Peyer's patch (tissue), 4 donors: ENCODE results near the gene LRRC25. TPM values are rescaled to one million over a fixed set of nuclear protein-coding genes. Genes with fewer than 3 reads are reported as not detected.

Experiments used
- DNase-seq, 3 donors: peaks; one replicate each; pipeline ENCODE4 v3.0.0-alpha.2; 2017 to 2019
- H3K27ac ChIP-seq, 4 donors: fragments of 200-600 bp; sonication (generic); one replicate each; pipeline ENCODE4 v1.5.1; 2016 to 2019
- H3K27me3 ChIP-seq, 2 donors: fragments of 200-600 bp; sonication (generic); one replicate each; pipeline ENCODE4 v1.5.1; 2019
- H3K36me3 ChIP-seq, 3 donors: fragments of 200-600 bp; sonication (generic); one replicate each; pipeline ENCODE4 v1.5.1; 2016 to 2019
- H3K4me1 ChIP-seq, 4 donors: fragments of 200-600 bp; sonication (generic); one replicate each; pipeline ENCODE4 v1.5.1; 2016 to 2019
- H3K4me3 ChIP-seq, 4 donors: fragments of 200-600 bp; sonication (generic); 1 replicate in 3 of 4; 2 replicates in 1 of 4; pipeline ENCODE4 v1.5.1; 2016 to 2019; ENCODE audit warnings: mild to moderate bottlenecking in 1 of 4
- H3K9me3 ChIP-seq, 4 donors: fragments of 200-600 bp; sonication (generic); one replicate each; pipeline ENCODE4 v1.5.1; 2016 to 2019; ENCODE audit warnings: mild to moderate bottlenecking in 1 of 4
- CTCF ChIP-seq, 6 experiments: fragments of 450-650 bp in 4 of 6; fragments of 200-600 bp in 2 of 6; sonication (generic) in 1 of 6; IDR thresholded peaks; one replicate each; pipeline ENCODE4 v1.5.1; 2017 to 2019; ENCODE audit warnings: antibody characterized with exemption in 6 of 6, mild to moderate bottlenecking in 3 of 6, moderate library complexity in 1 of 6
- POLR2A ChIP-seq, 2 donors: fragments of 450-650 bp; IDR thresholded peaks; one replicate each; pipeline ENCODE4 v1.5.1; 2017; ENCODE audit warnings: antibody characterized with exemption in 2 of 2, mild to moderate bottlenecking in 2 of 2, moderate library complexity in 2 of 2
- total RNA-seq, 4 donors: library from RNA; depleted of rRNA; stranded (reverse); fragments of >200 nt; gene quantifications; one replicate each; pipeline ENCODE4 v1.1.0, GENCODE V29; 2016

Gene LRRC25
- total RNA-seq, 4 donors from 2014 or later, result 2.5 to 4.2 (median 3.6) TPM

DNA sequence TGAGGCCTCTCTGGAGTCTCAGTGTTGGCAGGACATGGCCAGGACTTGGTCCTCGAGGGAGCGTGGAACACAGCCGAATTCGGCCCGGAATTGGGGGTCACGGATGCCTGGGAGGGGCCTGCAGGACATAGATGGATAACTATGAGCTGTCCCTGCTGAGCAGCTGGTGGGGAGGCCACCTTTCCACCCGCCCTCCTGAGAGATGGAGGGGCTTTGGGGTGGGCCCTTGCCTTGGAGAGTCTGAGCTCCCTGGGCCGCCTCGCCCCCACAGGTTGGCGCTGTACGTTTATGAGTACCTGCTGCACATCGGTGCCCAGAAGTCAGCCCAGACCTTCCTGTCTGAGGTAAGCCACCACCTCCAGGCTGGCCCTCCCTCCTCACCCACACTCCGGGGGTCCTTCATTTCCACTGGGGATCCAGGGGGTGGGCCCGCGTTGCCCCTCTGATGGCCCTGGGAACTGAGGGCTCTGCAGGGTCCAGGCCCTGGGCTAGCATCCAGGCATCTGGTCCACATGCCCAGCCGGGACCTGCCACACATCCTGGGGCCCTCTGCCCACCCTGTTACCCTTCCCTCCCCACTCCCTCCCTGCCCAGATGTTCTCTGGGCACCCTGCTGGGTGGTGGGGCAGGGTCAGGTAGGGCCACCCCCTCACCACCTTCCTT, 29.8 kb upstream of the LRRC25 start:
- Histone ChIP-seq H3K4me3 (no peak overlapping the region), H3K9me3 (no peaks in the 10 kb centered on the region), H3K4me1 (peaks cover 0 to 65% (median 33%) of the 10 kb centered on the region in 4 donors), H3K27me3 (no peaks in the 10 kb centered on the region), H3K36me3 (no peaks in the 10 kb centered on the region), H3K27ac (no peak overlapping the region)
- DNase-seq, result no peak
- TF ChIP-seq POLR2A (IDR thresholded peaks at IDR 0.05) (no peak), CTCF (IDR thresholded peaks at IDR 0.05) (no peak)

DNA sequence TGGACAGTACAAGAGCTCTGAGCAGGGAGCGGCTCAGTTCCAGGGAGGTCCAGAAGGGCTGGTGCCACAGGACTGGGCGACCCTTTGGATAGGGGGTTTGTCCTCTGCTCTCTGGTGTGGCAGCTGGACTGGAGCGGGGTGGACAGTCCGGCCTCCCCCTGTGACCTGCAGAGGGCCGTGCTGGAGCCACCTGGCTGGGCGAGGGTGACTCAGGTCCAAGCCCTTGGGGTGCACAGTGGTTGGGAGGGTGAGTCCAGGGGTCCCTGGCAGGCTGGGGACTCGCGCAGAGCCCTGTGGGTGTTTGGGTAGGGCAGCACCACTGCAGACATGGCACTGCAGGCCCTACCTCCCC, 29.0 kb upstream of the LRRC25 start:
- TF ChIP-seq CTCF (IDR thresholded peaks at IDR 0.05), result no peak
- no peak for TF ChIP-seq POLR2A (IDR thresholded peaks at IDR 0.05)
- H3K4me3 ChIP-seq, result no peak overlapping the region
- H3K27me3 ChIP-seq, result no peaks in the 10 kb centered on the region
- peak overlapping the region in 3 of 4 donors; percentile 42 to 59 (median 45) for H3K27ac ChIP-seq
- H3K4me1 ChIP-seq, result peaks cover 0 to 73% (median 34%) of the 10 kb centered on the region in 4 donors
- no peaks in the 10 kb centered on the region for H3K9me3 ChIP-seq
- no peaks in the 10 kb centered on the region for H3K36me3 ChIP-seq
- no peak for DNase-seq

DNA sequence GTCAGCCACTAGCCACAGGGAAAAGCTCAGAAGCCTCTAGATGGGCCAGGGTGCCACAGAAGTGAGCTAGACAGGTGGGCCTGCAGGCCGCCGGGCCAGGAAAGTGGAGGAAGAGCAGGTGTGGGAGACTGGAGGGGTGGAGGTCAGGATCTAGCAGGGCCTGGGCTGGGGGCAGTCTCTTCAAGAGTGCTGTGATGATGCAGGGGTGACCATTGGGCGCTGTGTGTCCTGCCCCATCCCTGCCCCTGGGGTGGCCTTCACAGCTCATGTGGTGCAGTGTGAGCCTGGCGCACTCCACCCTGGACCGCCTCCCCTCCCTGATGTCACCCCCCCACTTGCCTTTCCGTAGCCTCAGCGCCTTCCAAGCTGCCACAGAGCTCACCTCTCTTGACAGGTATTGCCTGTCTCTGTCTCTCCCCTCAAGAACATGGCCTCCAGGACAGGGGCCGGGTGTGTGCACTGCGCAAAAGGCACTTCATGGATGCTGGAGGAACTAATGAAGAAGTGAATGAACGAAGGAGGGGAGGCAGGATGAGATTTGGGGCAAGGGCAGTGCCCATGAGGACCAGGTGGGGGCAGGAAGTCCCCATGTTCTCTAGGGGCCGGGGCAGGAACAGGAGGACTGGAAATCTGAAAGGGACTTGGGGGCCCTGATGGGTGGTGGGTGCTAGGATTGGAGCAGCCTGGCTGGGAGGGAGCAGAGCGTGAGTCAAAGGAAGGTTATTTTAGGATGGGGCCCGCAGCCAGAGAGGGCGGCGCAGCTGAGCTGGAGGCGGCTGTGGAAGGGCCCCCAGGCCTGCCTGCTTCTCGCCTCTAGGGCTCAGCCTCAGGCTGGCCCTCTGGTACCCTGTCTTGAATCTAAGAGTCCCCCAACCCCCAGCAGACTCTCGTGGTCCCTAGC, 28.3 kb upstream of the LRRC25 start:
- Histone ChIP-seq H3K36me3 (no peaks in the 10 kb centered on the region), H3K27ac (peak overlapping the region in 3 of 4 donors; percentile 42 to 59 (median 45)), H3K4me1 (peaks cover 0 to 79% (median 35%) of the 10 kb centered on the region in 4 donors), H3K4me3 (no peak overlapping the region), H3K9me3 (no peaks in the 10 kb centered on the region), H3K27me3 (no peaks in the 10 kb centered on the region)
- peak in 1 of 3 donors; percentile 59 for DNase-seq
- TF ChIP-seq CTCF (IDR thresholded peaks at IDR 0.05) (no peak), POLR2A (IDR thresholded peaks at IDR 0.05) (no peak)

GRCh38 chr19:18424890-18425514, 27.6 kb upstream of the LRRC25 start:
- no peak overlapping the region for H3K4me3 ChIP-seq
- no peaks in the 10 kb centered on the region for H3K27me3 ChIP-seq
- no peaks in the 10 kb centered on the region for H3K9me3 ChIP-seq
- peak overlapping the region in 2 of 4 donors; percentile 45 to 59 for H3K27ac ChIP-seq
- H3K36me3 ChIP-seq, result no peaks in the 10 kb centered on the region
- TF ChIP-seq POLR2A (IDR thresholded peaks at IDR 0.05) (no peak), CTCF (IDR thresholded peaks at IDR 0.05) (no peak)
- peaks cover 0 to 85% (median 33%) of the 10 kb centered on the region in 4 donors for H3K4me1 ChIP-seq
- no peak for DNase-seq

GRCh38 chr19:18424122-18424889, 26.9 kb upstream of the LRRC25 start:
- H3K36me3 ChIP-seq, result no peaks in the 10 kb centered on the region
- no peak overlapping the region for H3K4me3 ChIP-seq
- DNase-seq, result no peak
- no peaks in the 10 kb centered on the region for H3K27me3 ChIP-seq
- H3K9me3 ChIP-seq, result no peaks in the 10 kb centered on the region
- H3K4me1 ChIP-seq, result peaks cover 0 to 78% (median 29%) of the 10 kb centered on the region in 4 donors
- TF ChIP-seq CTCF (IDR thresholded peaks at IDR 0.05) (no peak), POLR2A (IDR thresholded peaks at IDR 0.05) (no peak)
- H3K27ac ChIP-seq, result peak overlapping the region in 2 of 4 donors; percentile 9 to 16
